Ishikawa (cell line): Measurements from ENCODE around the gene NPC2.

ENCODE experiments used
- EP300 ChIP-seq: IDR thresholded peaks from 2 replicates; pipeline ENCODE4 v1.6.1; 2012; ENCODE audit warnings: borderline replicate concordance
- REST ChIP-seq: IDR thresholded peaks from 2 replicates; pipeline ENCODE4 v1.6.1; 2012; ENCODE audit warnings: low read depth, mild to moderate bottlenecking
- YY1 ChIP-seq: IDR thresholded peaks from 2 replicates; pipeline ENCODE4 v1.6.1; 2012; ENCODE audit warnings: low read depth

DNA sequence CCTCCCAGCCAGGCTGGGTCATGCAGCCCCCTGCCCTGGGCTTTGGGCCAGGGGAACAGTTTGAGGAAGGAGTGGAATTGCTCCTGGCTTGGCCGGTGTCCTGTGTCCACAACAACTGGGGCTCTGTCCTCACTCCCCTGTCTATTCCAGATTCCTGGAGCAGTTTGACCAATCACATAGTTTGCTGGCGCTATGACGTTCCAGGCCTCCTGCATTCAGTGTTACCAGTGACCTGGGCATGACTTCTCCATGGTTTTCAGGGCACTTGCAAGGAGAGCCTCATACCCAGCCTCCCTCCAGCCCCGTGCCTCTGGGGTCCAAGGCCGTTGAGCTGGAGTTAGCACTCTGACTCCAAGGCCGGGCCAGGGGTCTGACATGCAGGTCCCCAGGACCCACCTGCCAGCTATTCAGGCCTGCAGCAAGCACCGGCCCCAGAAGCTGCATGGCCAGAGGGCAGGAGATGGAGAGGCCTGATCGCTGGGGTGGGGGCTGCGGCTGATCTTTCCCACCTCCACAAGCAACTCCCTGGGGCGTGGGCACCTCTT, 34.7 kb upstream of the NPC2 start:
- TF ChIP-seq YY1, result no peak
- no peak for TF ChIP-seq EP300
- TF ChIP-seq REST, result no peak
